ENCODE data around the gene ZER1. TPM values are rescaled to one million over a fixed set of nuclear protein-coding genes. Genes with fewer than 3 reads are reported as not detected.
"Not testable (repeated sequence)": the region's sequence is repeated elsewhere in the genome, so short reads cannot be mapped to it uniquely, and the experiment has no call there.

The ZER1 gene
- total RNA-seq, 2 donors from 2014 or later = 36.6 to 37.0 TPM

DNA sequence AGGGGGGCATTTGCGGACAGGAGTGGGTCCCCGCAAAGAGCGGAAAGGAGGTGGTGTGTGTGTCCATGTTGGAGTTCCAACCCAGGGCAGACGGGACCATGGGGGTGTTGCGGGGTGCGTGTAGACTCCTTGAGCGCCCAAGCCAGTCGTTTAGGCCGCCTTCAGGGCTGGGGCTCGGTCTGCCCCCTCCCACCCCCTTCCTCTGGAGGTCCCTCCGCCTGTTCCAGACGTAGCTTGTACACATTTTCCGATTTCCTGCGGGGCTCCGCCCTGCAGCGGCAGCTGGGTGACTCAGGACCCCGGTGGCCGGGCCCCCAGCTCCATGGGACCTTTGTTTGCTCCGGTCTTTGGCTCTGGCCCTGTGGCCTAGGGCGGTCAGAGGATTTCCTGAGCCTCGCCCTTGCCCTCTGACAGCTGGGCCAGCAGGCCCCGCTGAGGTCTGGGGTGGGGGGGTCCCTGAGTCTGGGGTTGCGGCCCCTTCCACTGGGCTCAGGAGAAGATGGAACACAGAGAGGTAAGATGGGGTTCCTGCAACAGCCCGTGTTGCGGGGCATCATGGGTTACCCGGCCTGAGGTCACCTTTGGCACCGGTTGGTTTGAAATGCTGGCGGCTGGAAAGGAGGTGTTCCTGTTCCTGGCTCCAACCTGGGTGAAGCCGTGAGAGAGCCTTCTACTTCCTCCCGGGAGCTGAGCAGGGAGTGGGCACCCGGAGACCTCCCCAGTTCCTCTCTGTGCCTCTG lies 67.9 kb downstream of the ZER1 start:
- intact Hi-C loops (cut with DNase I) = no loop called here
- peak; percentile 87 for DNase-seq
- ATAC-seq = peak; percentile 25 to 58

- intact Hi-C loops (cut with DNase I) = no loop called here
- ATAC-seq = peak; percentile 27 to 40
- peak; percentile 79 for DNase-seq
These were observed 68.6 kb downstream of the ZER1 start for GRCh38 chr9:128702949-128703615.

- intact Hi-C loops (cut with DNase I) = no loop called here
- peak; percentile 90 for DNase-seq
- peak; percentile 87 to 90 for ATAC-seq
These were observed 69.2 kb downstream of the ZER1 start, which contains the start of gene PKN3 for GRCh38 chr9:128702445-128702948. TSS of gene PKN3 (plus strand) at chr9:128702503. CDS start at chr9:128702916, 413 bp downstream.

GRCh38 chr9:128701227-128701854 lies 70.4 kb downstream of the ZER1 start:
- no peak for ATAC-seq
- DNase-seq = peak; percentile 10
- intact Hi-C loops (cut with DNase I) = no loop called here

DNA sequence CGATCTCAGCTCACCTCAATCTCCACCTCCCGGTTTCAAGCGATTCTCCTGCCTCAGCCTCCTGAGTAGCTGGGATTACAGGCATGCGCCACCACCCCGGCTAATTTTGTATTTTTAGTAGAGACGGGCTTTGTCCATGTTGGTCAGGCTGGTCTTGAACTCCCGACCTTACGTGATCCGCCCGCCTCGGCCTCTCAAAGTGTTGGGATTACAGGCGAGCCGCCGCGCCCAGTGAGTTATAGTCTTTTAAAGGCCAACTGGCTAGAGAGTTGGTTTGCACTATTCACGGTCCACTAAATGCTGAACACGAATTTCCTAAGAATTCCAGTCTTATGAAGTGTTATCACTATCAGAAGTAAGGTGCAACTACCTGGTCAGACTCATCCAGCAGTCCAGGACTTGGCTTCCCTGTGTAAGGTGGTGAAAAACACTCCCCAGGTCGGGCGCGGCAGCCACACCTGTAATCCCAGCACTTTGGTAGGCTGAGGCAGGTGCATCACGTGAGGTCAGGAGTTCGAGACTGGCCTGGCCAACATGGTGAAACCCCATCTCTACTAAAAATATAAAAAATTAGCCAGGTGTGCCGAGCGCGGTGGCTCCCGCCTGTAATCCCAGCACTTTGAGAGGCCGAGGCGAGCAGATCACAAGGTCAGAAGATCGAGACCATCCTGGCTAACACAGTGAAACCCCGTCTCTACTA lies 72.5 kb downstream of the ZER1 start:
- intact Hi-C loops (cut with DNase I); ATAC-seq: not testable (repeated sequence)
- peak; percentile 7 for DNase-seq

- intact Hi-C loops (cut with DNase I) = no loop called here
- DNase-seq (no peak), ATAC-seq (no peak)
These were observed 74.6 kb downstream of the ZER1 start for GRCh38 chr9:128696923-128697707.

DNA sequence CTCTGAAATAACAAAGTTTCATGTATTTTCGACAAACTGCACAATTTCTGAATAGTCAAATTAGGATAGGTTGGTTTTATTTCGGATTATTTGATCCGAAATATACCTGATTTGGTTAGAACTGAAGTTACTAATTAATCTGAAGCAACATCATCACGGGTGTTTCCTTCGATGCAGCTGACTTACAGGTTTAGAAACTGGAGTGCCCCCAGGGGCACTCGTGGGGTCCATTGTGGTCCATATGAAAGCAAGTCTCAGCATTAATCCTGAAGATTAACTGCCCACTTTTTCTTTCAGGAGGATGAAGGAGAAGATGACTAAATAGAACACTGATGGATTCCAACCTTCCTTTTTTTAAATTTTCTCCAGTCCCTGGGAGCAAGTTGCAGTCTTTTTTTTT lies 77.4 kb downstream of the ZER1 start:
- intact Hi-C loops (cut with DNase I) = no loop called here
- DNase-seq = no peak
- ATAC-seq = no peak

DNA sequence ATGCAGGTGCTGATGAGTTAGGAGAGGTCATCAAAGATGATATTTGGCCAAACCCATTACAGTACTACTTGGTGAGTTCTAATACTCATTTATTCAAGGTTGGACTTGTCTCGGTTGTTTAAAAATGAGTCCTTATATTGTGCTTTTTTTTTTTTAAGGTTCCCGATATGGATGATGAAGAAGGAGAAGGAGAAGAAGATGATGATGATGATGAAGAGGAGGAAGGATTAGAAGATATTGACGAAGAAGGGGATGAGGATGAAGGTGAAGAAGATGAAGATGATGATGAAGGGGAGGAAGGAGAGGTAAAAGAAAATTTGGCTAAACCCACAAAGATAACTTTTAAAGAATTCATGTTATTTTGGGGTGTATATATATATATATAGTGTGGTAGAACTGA lies 78.0 kb downstream of the ZER1 start:
- intact Hi-C loops (cut with DNase I); ATAC-seq; DNase-seq: not testable (repeated sequence)

DNA sequence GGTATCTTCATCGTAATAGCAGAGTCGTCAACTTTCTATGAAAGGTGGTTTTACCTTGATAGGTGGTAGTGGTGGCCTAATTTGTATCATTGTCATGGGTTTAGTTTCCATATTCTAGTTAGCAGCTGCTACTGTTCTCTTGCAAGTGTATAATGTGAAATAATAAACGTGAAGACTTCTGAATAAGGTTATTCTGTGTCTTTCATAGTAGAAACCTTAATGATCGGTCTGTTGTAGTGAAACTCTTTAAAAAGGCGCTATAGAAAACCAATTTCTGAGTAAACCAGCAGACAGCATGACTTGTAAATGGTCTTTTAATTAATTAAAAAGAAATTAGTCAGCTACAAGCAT lies 81.1 kb downstream of the ZER1 start:
- ATAC-seq (no peak), DNase-seq (no peak)
- intact Hi-C loops (cut with DNase I) = no loop called here

DNA sequence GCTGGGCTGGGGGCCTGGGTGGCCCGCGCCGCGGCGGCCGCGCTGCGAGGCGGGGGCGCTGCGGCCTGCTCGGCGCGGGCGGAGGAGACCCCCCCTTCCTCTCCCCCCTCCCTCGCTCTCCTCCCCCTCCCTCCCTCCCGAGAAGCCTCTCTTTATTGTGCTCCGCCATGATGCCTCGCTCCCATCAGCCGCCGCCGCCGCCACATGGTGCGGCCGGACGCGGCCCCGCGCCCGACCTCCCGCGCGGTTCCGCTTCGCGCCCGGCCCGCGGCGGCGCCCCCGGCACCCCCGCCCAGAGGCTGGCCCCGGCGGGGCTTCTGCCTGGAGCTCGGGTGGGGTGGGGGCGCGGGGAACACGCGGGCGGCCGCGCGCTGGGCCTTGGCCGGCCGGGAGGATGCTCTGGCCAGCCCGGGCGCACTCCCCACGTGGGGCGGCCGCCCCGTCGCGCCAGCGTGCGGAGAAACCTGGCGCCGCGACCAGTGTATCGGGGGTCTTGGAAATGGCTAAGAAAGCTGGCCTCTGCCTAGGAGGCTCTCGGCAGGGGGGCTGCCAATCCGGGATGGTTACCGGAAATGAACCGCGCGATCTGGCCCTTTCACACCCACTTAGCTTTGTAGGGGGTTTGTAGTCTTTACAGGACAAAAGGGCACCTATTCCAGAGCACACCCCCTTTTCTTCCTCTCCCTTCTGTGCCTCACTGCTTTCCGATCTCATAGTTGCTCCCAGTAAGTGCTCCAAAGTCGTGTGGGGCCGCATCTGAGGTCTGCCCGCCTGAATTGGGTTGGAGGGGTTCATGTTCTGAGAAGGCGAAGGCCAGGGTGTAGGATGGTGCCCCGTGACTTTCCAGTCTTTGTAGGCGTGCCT lies 81.7 kb downstream of the ZER1 start:
- ATAC-seq (no peak), DNase-seq (peak; percentile 53)
- intact Hi-C loops (cut with DNase I) = loop anchor here in 1 of 2 donors (10.0 kb wide), 1 partner anchor 55 kb away; no protein-coding TSS in a partner anchor

DNA sequence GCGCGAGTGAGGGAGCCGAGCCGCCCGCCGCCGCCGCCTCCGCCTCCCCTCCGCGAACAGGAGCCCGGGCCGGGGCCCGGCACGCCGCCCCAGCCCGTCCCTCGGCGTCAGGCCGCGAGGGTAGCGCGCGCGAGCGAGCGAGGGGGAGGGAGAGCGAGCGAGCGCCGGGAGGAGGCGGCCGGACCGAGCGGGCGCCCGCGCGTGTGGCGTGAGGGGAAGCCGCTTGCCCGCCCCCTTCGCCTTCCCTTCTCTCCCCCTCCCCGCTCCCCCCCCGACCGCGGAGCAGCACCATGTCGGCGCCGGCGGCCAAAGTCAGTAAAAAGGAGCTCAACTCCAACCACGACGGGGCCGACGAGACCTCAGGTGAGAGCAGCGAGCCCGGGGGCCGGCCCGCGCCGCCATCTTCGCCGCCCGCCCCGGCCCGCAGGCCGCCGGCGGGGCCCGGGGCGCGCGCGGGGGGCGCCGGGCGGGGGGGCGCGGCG lies 82.4 kb downstream of the ZER1 start:
- ATAC-seq (peak; percentile 22 to 31), DNase-seq (peak; percentile 73)
- intact Hi-C loops (cut with DNase I) = loop anchor here in 1 of 2 donors (10.0 kb wide), 1 partner anchor 55 kb away; no protein-coding TSS in a partner anchor

GRCh38 chr9:128688501-128689292 lies 83.0 kb downstream of the ZER1 start, which contains the start of gene SET:
TSS of gene SET (plus strand) at chr9:128689222. CDS start at chr9:128689583, 361 bp downstream.
- DNase-seq = peak; percentile 97
- intact Hi-C loops (cut with DNase I) = loop anchor here in 1 of 2 donors (10.0 kb wide), 1 partner anchor 54 kb away; no protein-coding TSS in a partner anchor
- ATAC-seq = peak; percentile 93 to 95

DNA sequence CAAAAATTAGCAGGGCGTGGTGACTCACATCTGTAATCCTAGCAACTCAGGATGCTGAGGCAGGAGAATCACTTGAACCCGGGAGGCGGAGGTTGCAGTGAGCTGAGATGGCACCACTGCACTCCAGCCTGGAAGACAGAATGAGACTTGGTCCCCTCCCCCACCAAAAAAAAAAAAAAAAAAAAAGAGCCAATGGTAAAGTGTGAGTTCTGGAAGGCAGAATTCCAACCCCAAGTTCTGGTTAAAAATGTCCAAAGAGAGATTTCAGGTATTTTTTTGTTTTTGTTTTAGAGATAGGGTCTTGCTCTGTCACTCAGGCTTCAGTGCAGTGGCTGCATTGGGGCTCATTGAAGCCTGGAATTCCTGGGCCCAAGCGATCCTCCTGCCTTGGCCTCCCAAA lies 84.3 kb downstream of the ZER1 start:
- intact Hi-C loops (cut with DNase I) = loop anchor here in 1 of 2 donors (10.0 kb wide), 1 partner anchor 53 kb away; no protein-coding TSS in a partner anchor
- no peak for ATAC-seq
- no peak for DNase-seq

- ATAC-seq (no peak), DNase-seq (no peak)
- intact Hi-C loops (cut with DNase I) = loop anchor here in 1 of 2 donors (10.0 kb wide), 1 partner anchor 51 kb away; no protein-coding TSS in a partner anchor
These were observed 85.9 kb downstream of the ZER1 start for GRCh38 chr9:128685636-128686489.
